HG02884 (cell line): ENCODE measurements around the gene FBXO7.
"Not testable (repeated sequence)": the region's sequence is repeated elsewhere in the genome, so short reads cannot be mapped to it uniquely, and the experiment has no call there.

Experiments
- ATAC-seq: cut with Tn5 transposase; IDR thresholded peaks from one replicate; pipeline ENCODE4 v1.9.1; 2021; ENCODE audit warnings: mild to moderate bottlenecking, moderate library complexity; ENCODE audit not compliant: unreplicated experiment

FBXO7 gene

GRCh38 chr22:32474635-32475467, at the start of gene FBXO7:
FBXO7 (plus strand) TSS chr22:32474811; CDS start chr22:32475003, 192 bp downstream.
- peak; percentile 46 for ATAC-seq

- no peak for ATAC-seq
Measured at GRCh38 chr22:32426881-32427280, 47.7 kb upstream of the FBXO7 start.

GRCh38 chr22:32430352-32430751, 44.3 kb upstream of the FBXO7 start:
- ATAC-seq: no peak

- no peak for ATAC-seq
Measured at GRCh38 chr22:32444068-32444467, 30.5 kb upstream of the FBXO7 start.

GRCh38 chr22:32446321-32446720, 28.3 kb upstream of the FBXO7 start:
- no peak for ATAC-seq

- ATAC-seq: no peak
Measured at GRCh38 chr22:32448980-32449379, 25.6 kb upstream of the FBXO7 start.

- ATAC-seq: no peak
Measured at GRCh38 chr22:32457031-32457430, 17.6 kb upstream of the FBXO7 start.

GRCh38 chr22:32462452-32462851, 12.2 kb upstream of the FBXO7 start:
- ATAC-seq: no peak

GRCh38 chr22:32465661-32466060, 8.9 kb upstream of the FBXO7 start:
- ATAC-seq: no peak

GRCh38 chr22:32466496-32466895, 8.1 kb upstream of the FBXO7 start:
- no peak for ATAC-seq

- no peak for ATAC-seq
Measured at GRCh38 chr22:32469799-32470212, 4.8 kb upstream of the FBXO7 start.

GRCh38 chr22:32473388-32473952, 1.1 kb upstream of the FBXO7 start:
- no peak for ATAC-seq

- no peak for ATAC-seq
Measured at GRCh38 chr22:32475468-32476010, 928 bp downstream of the FBXO7 start.

GRCh38 chr22:32476281-32477195, 1.9 kb downstream of the FBXO7 start:
- ATAC-seq: no peak

GRCh38 chr22:32477596-32477995, 3.0 kb downstream of the FBXO7 start:
- ATAC-seq: no peak

GRCh38 chr22:32478552-32478951, 3.9 kb downstream of the FBXO7 start:
- not testable (repeated sequence) for ATAC-seq

- ATAC-seq: no peak
Measured at GRCh38 chr22:32478994-32479393, 4.4 kb downstream of the FBXO7 start.

- ATAC-seq: no peak
Measured at GRCh38 chr22:32480238-32480637, 5.6 kb downstream of the FBXO7 start.

GRCh38 chr22:32482708-32483107, 8.1 kb downstream of the FBXO7 start:
- ATAC-seq: peak; percentile 59

- ATAC-seq: no peak
Measured at GRCh38 chr22:32486656-32487390, 12.2 kb downstream of the FBXO7 start.
